CD4-positive, alpha-beta T cell (primary cell): ENCODE data around the gene LTB4R2. TPM values are rescaled to one million over a fixed set of nuclear protein-coding genes. Genes with fewer than 3 reads are reported as not detected.

ENCODE experiments used
- ATAC-seq: fragments of 200-7000 bp; cut with Tn5 transposase; one replicate; pipeline ENCODE4 v1.10.0; 2022; ENCODE audit warnings: mild to moderate bottlenecking; ENCODE audit not compliant: poor library complexity
- CTCF ChIA-PET: fragments of 350-600 bp; sonication (Branson Sonifier 250); formaldehyde crosslinking; loops from one replicate; lab custom pipeline; 2021; ENCODE audit warnings: antibody characterized with exemption, inconsistent platforms; lab: Charles Lee
- POLR2A ChIA-PET: fragments of 350-600 bp; sonication (Branson Sonifier 250); formaldehyde crosslinking; loops from one replicate; lab custom pipeline; 2021; ENCODE audit warnings: antibody characterized with exemption, inconsistent platforms; lab: Charles Lee
- DNase-seq, 14 experiments: peaks; one replicate each; pipeline ENCODE4 v3.0.0-alpha.2; 2013 to 2020; ENCODE audit warnings: mixed read lengths in 2 of 14
- H3K27ac ChIP-seq, 2 donors: one replicate each; pipeline versions ENCODE4 v1.5.1 to v1.7.0; 2013; ENCODE audit warnings: low read length in 2 of 2, low read depth in 1 of 2, mild to moderate bottlenecking in 1 of 2
- H3K27me3 ChIP-seq, 2 experiments: 1 replicate in 1 of 2; 2 replicates in 1 of 2; pipeline versions ENCODE4 v1.6.1 to v1.7.0; 2013; ENCODE audit warnings: low read length in 2 of 2, control low read depth in 1 of 2, mild to moderate bottlenecking in 1 of 2, moderate library complexity in 1 of 2; ENCODE audit not compliant: insufficient read depth in 2 of 2, control insufficient read depth in 1 of 2
- H3K36me3 ChIP-seq: one replicate; pipeline ENCODE4 v1.6.1; 2013; ENCODE audit warnings: low read length, control low read depth; ENCODE audit not compliant: insufficient read depth
- H3K4me1 ChIP-seq: one replicate; pipeline ENCODE4 v1.6.1; 2013; ENCODE audit warnings: low read length, control low read depth; ENCODE audit not compliant: insufficient read depth
- H3K4me3 ChIP-seq: one replicate; pipeline ENCODE4 v1.5.1; 2013; ENCODE audit warnings: mild to moderate bottlenecking, low read length, moderate library complexity
- H3K9me3 ChIP-seq, 2 experiments: 1 replicate in 1 of 2; 2 replicates in 1 of 2; pipeline versions ENCODE4 v1.6.1 to v1.7.0; 2013; ENCODE audit warnings: low read length in 2 of 2, mild to moderate bottlenecking in 2 of 2, control low read depth in 1 of 2, moderate library complexity in 1 of 2; ENCODE audit not compliant: control insufficient read depth in 1 of 2, insufficient read depth in 1 of 2
- H3K27ac Mint-ChIP-seq: one replicate; pipeline ENCODE4 v1.8.0; 2020; ENCODE audit warnings: mixed read lengths
- H3K27me3 Mint-ChIP-seq: one replicate; pipeline ENCODE4 v1.8.0; 2021; ENCODE audit warnings: mixed read lengths
- H3K36me3 Mint-ChIP-seq: one replicate; pipeline ENCODE4 v1.8.0; 2021; ENCODE audit warnings: low read depth, mixed read lengths
- H3K4me1 Mint-ChIP-seq: one replicate; pipeline ENCODE4 v1.8.0; 2021; ENCODE audit warnings: low read depth, mixed read lengths
- H3K4me3 Mint-ChIP-seq: one replicate; pipeline ENCODE4 v1.8.0; 2020; ENCODE audit warnings: mild to moderate bottlenecking, mixed read lengths
- H3K9me3 Mint-ChIP-seq: one replicate; pipeline ENCODE4 v1.8.0; 2020; ENCODE audit warnings: mixed read lengths
- intact Hi-C, 2 experiments: fragments of 100-400 bp; cut with DNase I in 1 of 2; cut with micrococcal nuclease in 1 of 2; formaldehyde crosslinking; loops; one replicate each; pipeline versions ENCODE4 v1.15.1 to v1.9.0; 2023 to 2025; cut with DNase I, micrococcal nuclease
- total RNA-seq, 174 experiments: library from RNA in 2 of 174; stranded (reverse) in 2 of 174; gene quantifications; one replicate each; pipeline ENCODE4 v1.2.3 and lab custom pipeline; 2021 to 2026
- TF ChIP-seq, protein P1 (sequence below): fragments of 200-600 bp; IDR thresholded peaks from one replicate; pipeline ENCODE4 v1.8.0; 2022; ENCODE audit warnings: antibody characterized with exemption, mild to moderate bottlenecking

Gene LTB4R2
- total RNA-seq, 2 experiments from 2014 or later: 16.4 to 18.2 TPM

DNA sequence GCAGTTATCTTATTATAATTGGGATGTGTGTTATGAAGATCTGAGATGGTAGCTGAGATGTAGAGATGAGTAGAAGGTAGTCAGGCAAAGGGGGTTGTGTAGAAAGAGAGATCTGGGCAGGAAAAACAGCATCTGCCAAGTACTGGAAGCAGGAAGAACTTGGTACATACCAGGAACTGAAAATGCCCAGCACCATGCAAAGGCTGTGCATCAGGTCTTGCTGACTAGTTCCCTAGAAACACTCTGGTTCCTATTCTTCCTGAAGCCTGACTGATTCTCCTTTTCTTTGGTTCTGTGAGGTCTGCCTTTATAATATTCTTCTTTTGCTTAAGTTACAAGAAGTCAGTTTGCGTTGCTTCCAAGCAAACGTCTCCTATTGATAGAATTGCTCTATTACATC lies 51.4 kb downstream of the LTB4R2 start:
- TF ChIP-seq, protein P1, sequence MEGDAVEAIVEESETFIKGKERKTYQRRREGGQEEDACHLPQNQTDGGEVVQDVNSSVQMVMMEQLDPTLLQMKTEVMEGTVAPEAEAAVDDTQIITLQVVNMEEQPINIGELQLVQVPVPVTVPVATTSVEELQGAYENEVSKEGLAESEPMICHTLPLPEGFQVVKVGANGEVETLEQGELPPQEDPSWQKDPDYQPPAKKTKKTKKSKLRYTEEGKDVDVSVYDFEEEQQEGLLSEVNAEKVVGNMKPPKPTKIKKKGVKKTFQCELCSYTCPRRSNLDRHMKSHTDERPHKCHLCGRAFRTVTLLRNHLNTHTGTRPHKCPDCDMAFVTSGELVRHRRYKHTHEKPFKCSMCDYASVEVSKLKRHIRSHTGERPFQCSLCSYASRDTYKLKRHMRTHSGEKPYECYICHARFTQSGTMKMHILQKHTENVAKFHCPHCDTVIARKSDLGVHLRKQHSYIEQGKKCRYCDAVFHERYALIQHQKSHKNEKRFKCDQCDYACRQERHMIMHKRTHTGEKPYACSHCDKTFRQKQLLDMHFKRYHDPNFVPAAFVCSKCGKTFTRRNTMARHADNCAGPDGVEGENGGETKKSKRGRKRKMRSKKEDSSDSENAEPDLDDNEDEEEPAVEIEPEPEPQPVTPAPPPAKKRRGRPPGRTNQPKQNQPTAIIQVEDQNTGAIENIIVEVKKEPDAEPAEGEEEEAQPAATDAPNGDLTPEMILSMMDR: no peak
- Mint-ChIP-seq H3K4me3 (no peak overlapping the region), H3K4me1 (peaks cover 11% of the 10 kb centered on the region), H3K27ac (no peak overlapping the region), H3K9me3 (no peaks in the 10 kb centered on the region), H3K27me3 (peaks cover 56% of the 10 kb centered on the region), H3K36me3 (no peaks in the 10 kb centered on the region)
- POLR2A ChIA-PET: no interaction called here
- intact Hi-C loops: no loop called here
- Histone ChIP-seq H3K27ac (no peak overlapping the region), H3K4me3 (no peak overlapping the region), H3K36me3 (no peaks in the 10 kb centered on the region), H3K27me3 (peaks cover 31 to 33% of the 10 kb centered on the region in 2 experiments), H3K9me3 (peaks cover 0 to 6% of the 10 kb centered on the region in 2 experiments), H3K4me1 (peaks cover 9% of the 10 kb centered on the region)
- ATAC-seq (no peak), DNase-seq (no peak)
- CTCF ChIA-PET: interaction anchor here (2.0 kb wide), 1 partner anchor 28 kb away, joined by 7 read pairs; no protein-coding TSS in a partner anchor

Other genes starting within 250 kb of the LTB4R2 start
- gene CPNE6, start 238.6 kb upstream of the LTB4R2 start, total RNA-seq: not detected
- gene PCK2, start 215.8 kb upstream of the LTB4R2 start, total RNA-seq: 1 to 10 TPM; 5.2 to 7.4 TPM
- 10 to 100 TPM; 74.8 to 75.3 TPM for gene DCAF11, start 195.4 kb upstream of the LTB4R2 start, total RNA-seq
- 1 to 10 TPM; 1.6 to 1.9 TPM for gene NRL, start 195.2 kb upstream of the LTB4R2 start, total RNA-seq
- 1 to 10 TPM; 1.5 to 1.7 TPM for gene FITM1, start 179.5 kb upstream of the LTB4R2 start, total RNA-seq
- gene PSME1, start 173.9 kb upstream of the LTB4R2 start, total RNA-seq: 100 to 1,000 TPM; 166 to 171 TPM
- gene EMC9, start 168.5 kb upstream of the LTB4R2 start, total RNA-seq: 10 to 100 TPM; 11.8 to 13.1 TPM
- gene PSME2, start 163.5 kb upstream of the LTB4R2 start, total RNA-seq: 10 to 100 TPM; 81.7 to 83.2 TPM
- 10 to 100 TPM; 46.0 to 57.8 TPM for gene RNF31, start 162.6 kb upstream of the LTB4R2 start, total RNA-seq
- gene IRF9, start 148.9 kb upstream of the LTB4R2 start, total RNA-seq: 100 to 1,000 TPM; 248 to 262 TPM
- gene REC8, start 138.1 kb upstream of the LTB4R2 start, total RNA-seq: 100 to 1,000 TPM; 105 to 107 TPM
- 10 to 100 TPM; 36.6 to 37.9 TPM for gene IPO4, start 121.3 kb upstream of the LTB4R2 start, total RNA-seq
- gene TM9SF1, start 114.7 kb upstream of the LTB4R2 start, total RNA-seq: 10 to 100 TPM; 12.9 to 13.0 TPM
- under 1 TPM; 0.30 to 0.64 TPM for gene TSSK4, start 104.4 kb upstream of the LTB4R2 start, total RNA-seq
- gene CHMP4A, start 96.7 kb upstream of the LTB4R2 start, total RNA-seq: 10 to 100 TPM; 73.4 to 80.1 TPM
- gene MDP1, start 94.1 kb upstream of the LTB4R2 start, total RNA-seq: 1 to 10 TPM; 3.2 to 3.7 TPM
- gene NEDD8, start 77.8 kb upstream of the LTB4R2 start, total RNA-seq: 10 to 100 TPM; 42.0 to 43.5 TPM
- 10 to 100 TPM; 22.2 to 24.8 TPM for gene GMPR2, start 77.2 kb upstream of the LTB4R2 start, total RNA-seq
- gene TINF2, start 67.5 kb upstream of the LTB4R2 start, total RNA-seq: 100 to 1,000 TPM; 110 to 113 TPM
- 1 to 10 TPM; 3.5 to 3.9 TPM for gene TGM1, start 47.0 kb upstream of the LTB4R2 start, total RNA-seq
- 10 to 100 TPM; 52.3 to 55.2 TPM for gene RABGGTA, start 38.5 kb upstream of the LTB4R2 start, total RNA-seq
- 10 to 100 TPM; 21.5 to 23.5 TPM for gene DHRS1, start 10.4 kb upstream of the LTB4R2 start, total RNA-seq
- 10 to 100 TPM; 25.9 to 27.5 TPM for gene NOP9, start 10.3 kb upstream of the LTB4R2 start, total RNA-seq
- 1 to 10 TPM; 7.4 to 9.2 TPM for gene CIDEB, start 2.2 kb upstream of the LTB4R2 start, total RNA-seq
- 10 to 100 TPM; 15.6 to 18.3 TPM for gene LTB4R, start 1.4 kb downstream of the LTB4R2 start, total RNA-seq
- 1 to 10 TPM; 4.7 to 5.9 TPM for gene ADCY4, start 24.9 kb downstream of the LTB4R2 start, total RNA-seq
- gene RIPK3, start 29.9 kb downstream of the LTB4R2 start, total RNA-seq: 10 to 100 TPM; 18.1 to 18.9 TPM
- not detected for gene NFATC4, start 58.0 kb downstream of the LTB4R2 start, total RNA-seq
- gene NYNRIN, start 88.9 kb downstream of the LTB4R2 start, total RNA-seq: under 1 TPM; 0.08 to 0.25 TPM
- 1 to 10 TPM; 1.6 to 1.7 TPM for gene CBLN3, start 119.5 kb downstream of the LTB4R2 start, total RNA-seq
- gene KHNYN, start 119.8 kb downstream of the LTB4R2 start, total RNA-seq: 100 to 1,000 TPM; 170 to 173 TPM
- 10 to 100 TPM; 71.7 to 74.7 TPM for gene SDR39U1, start 132.6 kb downstream of the LTB4R2 start, total RNA-seq
- gene CMA1, start 198.1 kb downstream of the LTB4R2 start, total RNA-seq: not detected